NCI-H526 (cell line): ENCODE results near the gene TSHZ1.
"Not testable (repeated sequence)": the region's sequence is repeated elsewhere in the genome, so short reads cannot be mapped to it uniquely, and the experiment has no call there.

Experiments used
- DNase-seq, 2 experiments: peaks; one replicate each; lab custom pipeline; 2025; lab: John Stamatoyannopoulos, UW

The TSHZ1 gene

GRCh38 chr18:75179819-75180600 is 30.6 kb upstream of the TSHZ1 start:
- DNase-seq = no peak

- no peak for DNase-seq
Observed at GRCh38 chr18:75183524-75183923, 27.1 kb upstream of the TSHZ1 start.

- DNase-seq = no peak
Observed at GRCh38 chr18:75183973-75184493, 26.6 kb upstream of the TSHZ1 start.

- no peak for DNase-seq
Observed at GRCh38 chr18:75185460-75185859, 25.1 kb upstream of the TSHZ1 start.

GRCh38 chr18:75187702-75188101 is 22.9 kb upstream of the TSHZ1 start:
- DNase-seq = not testable (repeated sequence)

GRCh38 chr18:75189696-75190095 is 20.9 kb upstream of the TSHZ1 start:
- no peak for DNase-seq

GRCh38 chr18:75192899-75193298 is 17.7 kb upstream of the TSHZ1 start:
- no peak for DNase-seq

GRCh38 chr18:75198036-75198435 is 12.6 kb upstream of the TSHZ1 start:
- DNase-seq = no peak

- no peak for DNase-seq
Observed at GRCh38 chr18:75199327-75199726, 11.3 kb upstream of the TSHZ1 start.

- DNase-seq = no peak
Observed at GRCh38 chr18:75200071-75200470, 10.5 kb upstream of the TSHZ1 start.

- DNase-seq = no peak
Observed at GRCh38 chr18:75200605-75201280, 9.9 kb upstream of the TSHZ1 start.

GRCh38 chr18:75201282-75202270 is 9.0 kb upstream of the TSHZ1 start:
- DNase-seq = peak in 1 of 2 experiments; percentile 12

GRCh38 chr18:75202696-75203365 is 7.8 kb upstream of the TSHZ1 start:
- DNase-seq = no peak

- DNase-seq = peak; percentile 31 to 65
Observed at GRCh38 chr18:75203416-75204268, 7.0 kb upstream of the TSHZ1 start.

- DNase-seq = peak in 1 of 2 experiments; percentile 65
Observed at GRCh38 chr18:75204269-75204731, 6.3 kb upstream of the TSHZ1 start.

GRCh38 chr18:75204732-75205513 is 5.7 kb upstream of the TSHZ1 start:
- peak in 1 of 2 experiments; percentile 65 for DNase-seq

- DNase-seq = peak; percentile 44 to 61
Observed at GRCh38 chr18:75205514-75206132, 5.0 kb upstream of the TSHZ1 start.

- DNase-seq = peak; percentile 15 to 50
Observed at GRCh38 chr18:75206452-75207309, 3.9 kb upstream of the TSHZ1 start.
